Coronary artery (tissue), 2 donors: ENCODE data around the gene IQCK.

Experiments
- DNase-seq: peaks from one replicate; pipeline ENCODE4 v3.0.0-alpha.2; 2017; ENCODE audit warnings: low spot score
- H3K27ac ChIP-seq, 2 donors: fragments of 200-600 bp; sonication (generic); one replicate each; pipeline ENCODE4 v1.5.1; 2016 to 2019
- H3K4me3 ChIP-seq: fragments of 200-600 bp; sonication (generic); 2 replicates; pipeline ENCODE4 v1.5.1; 2016; ENCODE audit warnings: mild to moderate bottlenecking, moderate library complexity
- TF ChIP-seq, protein P1 (sequence below): fragments of 200-600 bp; sonication (generic); IDR thresholded peaks from one replicate; pipeline ENCODE4 v1.5.1; 2019; ENCODE audit warnings: antibody characterized with exemption

IQCK gene

DNA sequence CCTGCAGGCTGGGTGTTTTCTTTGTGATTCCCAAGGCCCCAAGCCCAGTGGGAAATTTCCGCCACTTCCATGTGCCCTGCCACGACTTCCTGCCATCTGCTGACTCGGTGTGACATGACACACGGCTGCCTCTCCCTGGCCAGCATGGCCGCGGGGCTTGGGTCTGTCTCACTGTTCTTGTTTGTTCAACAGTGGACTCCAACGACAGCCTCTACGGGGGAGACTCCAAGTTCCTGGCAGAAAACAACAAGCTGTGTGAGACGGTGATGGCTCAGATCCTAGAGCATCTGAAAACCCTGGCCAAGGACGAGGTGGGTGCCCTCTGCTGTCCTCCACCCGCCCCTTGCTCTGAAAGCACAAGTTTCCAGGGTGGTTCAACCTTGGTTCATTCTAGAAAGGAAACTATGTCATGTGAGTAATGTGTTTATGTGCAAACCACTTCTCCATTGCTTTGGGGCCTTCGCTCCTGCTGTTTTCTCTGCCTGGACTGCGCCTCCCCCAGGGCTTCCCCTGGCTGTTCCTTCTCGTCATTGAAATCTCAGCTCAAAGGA is 26.8 kb upstream of the IQCK start:
- DNase-seq = no peak
- H3K27ac ChIP-seq = peak overlapping the region in 1 of 2 donors; percentile 60
- TF ChIP-seq, protein P1, sequence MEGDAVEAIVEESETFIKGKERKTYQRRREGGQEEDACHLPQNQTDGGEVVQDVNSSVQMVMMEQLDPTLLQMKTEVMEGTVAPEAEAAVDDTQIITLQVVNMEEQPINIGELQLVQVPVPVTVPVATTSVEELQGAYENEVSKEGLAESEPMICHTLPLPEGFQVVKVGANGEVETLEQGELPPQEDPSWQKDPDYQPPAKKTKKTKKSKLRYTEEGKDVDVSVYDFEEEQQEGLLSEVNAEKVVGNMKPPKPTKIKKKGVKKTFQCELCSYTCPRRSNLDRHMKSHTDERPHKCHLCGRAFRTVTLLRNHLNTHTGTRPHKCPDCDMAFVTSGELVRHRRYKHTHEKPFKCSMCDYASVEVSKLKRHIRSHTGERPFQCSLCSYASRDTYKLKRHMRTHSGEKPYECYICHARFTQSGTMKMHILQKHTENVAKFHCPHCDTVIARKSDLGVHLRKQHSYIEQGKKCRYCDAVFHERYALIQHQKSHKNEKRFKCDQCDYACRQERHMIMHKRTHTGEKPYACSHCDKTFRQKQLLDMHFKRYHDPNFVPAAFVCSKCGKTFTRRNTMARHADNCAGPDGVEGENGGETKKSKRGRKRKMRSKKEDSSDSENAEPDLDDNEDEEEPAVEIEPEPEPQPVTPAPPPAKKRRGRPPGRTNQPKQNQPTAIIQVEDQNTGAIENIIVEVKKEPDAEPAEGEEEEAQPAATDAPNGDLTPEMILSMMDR = no peak
- H3K4me3 ChIP-seq = no peak overlapping the region

DNA sequence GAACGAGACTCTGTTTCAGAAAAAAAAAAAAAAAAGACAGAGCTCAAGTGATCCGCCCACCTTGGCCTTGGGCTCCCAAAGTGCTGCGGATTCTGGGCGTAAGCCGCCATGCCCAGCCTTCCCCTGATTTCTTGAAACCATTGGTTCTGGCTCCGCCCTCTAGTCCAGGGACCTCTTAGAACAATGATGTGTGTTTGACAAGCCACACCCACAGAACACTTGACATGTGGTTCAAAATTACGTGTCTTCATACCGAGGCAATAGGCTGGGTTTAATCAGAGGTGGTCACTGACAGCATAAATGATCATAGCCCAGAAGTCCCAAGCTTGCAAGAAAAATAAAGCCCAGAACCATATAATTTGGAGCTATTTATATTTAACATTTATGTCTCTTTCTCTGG is 23.1 kb upstream of the IQCK start:
- H3K4me3 ChIP-seq = no peak overlapping the region
- H3K27ac ChIP-seq = no peak overlapping the region
- TF ChIP-seq, protein P1 = no peak
- DNase-seq = no peak

DNA sequence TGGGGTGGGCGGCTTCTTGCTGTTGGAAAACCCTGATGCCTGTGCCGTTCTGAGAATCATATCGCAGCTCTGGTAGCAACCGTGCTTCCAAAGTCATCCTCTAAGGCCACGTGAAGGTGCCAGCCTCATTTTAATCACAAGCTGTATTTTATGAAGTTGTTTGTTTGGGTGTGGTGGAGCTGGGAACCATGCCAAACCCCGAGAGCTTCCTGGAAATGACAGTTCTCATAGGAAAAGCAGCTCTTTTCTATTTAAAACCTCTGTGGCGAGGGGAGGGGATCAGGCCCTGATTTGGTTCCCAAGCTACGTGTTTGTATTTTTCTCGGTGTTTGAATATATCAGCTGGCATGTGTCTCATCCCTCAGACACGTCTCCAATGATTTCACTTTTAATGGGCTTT is 21.7 kb upstream of the IQCK start:
- Histone ChIP-seq H3K4me3 (no peak overlapping the region), H3K27ac (peak overlapping the region; percentile 21 to 64)
- no peak for DNase-seq
- TF ChIP-seq, protein P1 = no peak

DNA sequence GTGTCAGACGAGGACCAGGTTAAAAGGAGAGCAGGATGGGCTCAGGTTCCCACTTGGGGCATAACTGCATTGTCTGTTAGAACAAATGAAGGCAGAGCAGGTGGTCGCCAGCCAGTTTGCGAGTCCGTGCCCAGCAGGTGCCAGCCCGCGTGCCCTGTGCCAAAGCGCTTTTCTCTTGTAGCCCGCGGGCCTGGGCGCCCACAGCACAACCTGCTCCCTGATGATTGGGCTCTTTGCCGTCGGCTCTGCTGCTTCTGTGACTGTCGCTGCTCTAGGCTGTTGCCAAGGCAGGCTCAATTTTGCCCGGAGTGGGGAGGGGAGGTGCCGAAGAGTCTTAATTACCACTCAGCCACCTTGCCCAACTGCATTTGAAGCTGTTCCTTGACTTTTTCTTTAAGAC is 21.1 kb upstream of the IQCK start:
- H3K4me3 ChIP-seq = no peak overlapping the region
- TF ChIP-seq, protein P1 = no peak
- no peak for DNase-seq
- peak overlapping the region; percentile 21 to 64 for H3K27ac ChIP-seq

DNA sequence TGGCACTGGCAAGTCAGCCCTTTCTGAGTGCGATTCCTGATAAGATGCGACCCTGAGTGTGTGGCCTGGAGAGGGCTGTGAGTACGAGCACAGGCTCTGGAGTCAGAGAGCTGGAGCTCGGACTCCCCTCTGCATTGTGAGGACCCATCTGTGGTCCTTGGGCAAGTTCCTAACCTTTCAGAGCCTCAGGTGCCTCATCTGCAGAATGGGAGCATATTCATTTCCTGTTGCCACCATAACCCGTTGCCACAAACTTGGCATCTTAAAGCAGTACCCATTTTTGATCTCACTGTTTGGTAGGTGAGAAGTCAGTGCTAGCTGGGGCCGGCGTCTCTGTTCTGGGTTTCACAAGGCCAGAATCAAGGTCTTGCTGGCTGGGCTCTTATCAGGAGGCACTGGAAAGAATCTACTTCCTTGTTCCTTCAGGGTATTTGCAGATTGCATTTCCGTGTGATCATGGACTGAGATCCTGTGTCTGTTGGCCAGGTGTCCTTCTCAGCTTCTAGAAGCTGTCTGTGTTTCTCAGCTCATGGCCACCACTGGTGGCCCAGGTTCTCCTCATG is 20.2 kb upstream of the IQCK start:
- no peak overlapping the region for H3K4me3 ChIP-seq
- no peak for DNase-seq
- H3K27ac ChIP-seq = peak overlapping the region in 1 of 2 donors; percentile 20
- TF ChIP-seq, protein P1 = no peak

DNA sequence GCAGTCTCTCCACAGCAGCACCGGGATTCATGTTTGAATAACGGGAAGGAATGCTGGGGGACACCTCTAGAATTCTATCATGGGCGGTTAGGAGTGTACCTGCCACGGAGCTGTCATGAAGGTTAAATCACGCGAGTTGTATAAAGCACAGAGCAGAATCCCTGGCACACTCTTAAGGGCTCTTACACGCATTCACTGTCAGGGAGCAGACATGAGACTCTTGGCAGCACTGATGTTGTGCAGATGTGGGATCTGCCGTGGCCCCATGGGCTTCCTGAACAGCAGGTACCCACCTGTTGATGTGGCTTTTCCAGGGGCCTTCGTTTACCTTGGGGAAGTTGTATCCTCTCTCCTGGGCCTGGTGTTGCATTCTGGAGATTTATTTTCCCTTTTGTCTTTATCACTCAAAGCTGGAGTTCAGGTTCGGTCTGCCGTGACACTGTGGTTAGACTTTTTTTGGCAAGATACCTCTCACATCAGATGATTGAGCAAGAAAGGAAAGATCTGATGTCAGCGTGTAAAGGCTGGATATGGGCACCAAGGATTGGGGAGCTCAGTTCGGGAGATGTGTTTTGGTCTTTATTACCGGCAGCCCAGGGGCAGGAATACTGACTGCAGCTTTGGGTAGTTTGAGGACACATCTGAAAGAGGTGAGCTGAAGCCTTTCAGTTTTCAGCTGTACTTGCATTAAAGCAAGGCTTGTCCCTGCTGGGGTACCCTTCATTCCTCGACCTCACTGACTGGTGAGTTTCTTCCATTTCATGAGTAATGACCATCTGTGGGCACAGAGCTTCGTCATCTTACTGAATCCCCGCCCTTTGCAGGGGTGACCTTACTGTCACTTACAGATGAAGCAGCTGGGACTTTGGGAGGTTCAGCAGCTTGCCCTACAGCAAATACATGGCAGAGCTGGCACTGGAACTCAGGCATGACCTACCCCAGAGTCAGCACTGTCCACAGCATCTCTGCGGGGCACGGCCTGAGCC is 19.3 kb upstream of the IQCK start:
- Histone ChIP-seq H3K27ac (peak overlapping the region in 1 of 2 donors; percentile 13), H3K4me3 (no peak overlapping the region)
- DNase-seq = no peak
- TF ChIP-seq, protein P1 = no peak
